BE2C (cell line): ENCODE results near the gene FUT3.
A peak's percentile ranks its signal among the peaks of the same experiment; 100 is the strongest.

Source experiments
- DNase-seq: peaks from one replicate; pipeline ENCODE4 v3.0.0-alpha.2; 2020
- H3K27me3 ChIP-seq: fragments of 250-450 bp; sonication (Bioruptor Pico); 2 replicates; pipeline ENCODE4 v1.5.1; 2020; ENCODE audit warnings: mild to moderate bottlenecking
- H3K36me3 ChIP-seq: fragments of 250-450 bp; sonication (Bioruptor Pico); 2 replicates; pipeline ENCODE4 v1.5.1; 2020; ENCODE audit warnings: mild to moderate bottlenecking
- H3K4me1 ChIP-seq: fragments of 250-450 bp; sonication (Bioruptor Pico); 2 replicates; pipeline ENCODE4 v1.5.1; 2020
- H3K4me3 ChIP-seq: 2 replicates; pipeline ENCODE4 v1.5.1; 2011; ENCODE audit warnings: low read depth, low read length
- H3K9me3 ChIP-seq: fragments of 250-450 bp; sonication (Bioruptor Pico); 2 replicates; pipeline ENCODE4 v1.5.1; 2020
- CTCF ChIP-seq: IDR thresholded peaks from 2 replicates; pipeline ENCODE4 v1.5.1; 2012; ENCODE audit warnings: mild to moderate bottlenecking, low read depth, low read length

Gene FUT3

GRCh38 chr19:5809469-5809868, 41.8 kb downstream of the FUT3 start:
- Histone ChIP-seq H3K4me1 (peaks cover 7% of the 10 kb centered on the region), H3K9me3 (no peaks in the 10 kb centered on the region), H3K36me3 (no peaks in the 10 kb centered on the region), H3K4me3 (no peak overlapping the region), H3K27me3 (peaks cover 7% of the 10 kb centered on the region)
- no peak for TF ChIP-seq CTCF
- no peak for DNase-seq

GRCh38 chr19:5809053-5809452, 42.2 kb downstream of the FUT3 start:
- Histone ChIP-seq H3K27me3 (peaks cover 7% of the 10 kb centered on the region), H3K4me3 (no peak overlapping the region), H3K36me3 (no peaks in the 10 kb centered on the region), H3K9me3 (no peaks in the 10 kb centered on the region), H3K4me1 (peaks cover 10% of the 10 kb centered on the region)
- DNase-seq = no peak
- no peak for TF ChIP-seq CTCF

- TF ChIP-seq CTCF = no peak
- no peaks in the 10 kb centered on the region for H3K36me3 ChIP-seq
- peak; percentile 42 for DNase-seq
- no peak overlapping the region for H3K4me3 ChIP-seq
- H3K4me1 ChIP-seq = peaks cover 15% of the 10 kb centered on the region
- H3K9me3 ChIP-seq = no peaks in the 10 kb centered on the region
- peaks cover 7% of the 10 kb centered on the region for H3K27me3 ChIP-seq
These were observed 43.0 kb downstream of the FUT3 start for GRCh38 chr19:5808120-5808816.

- no peak for TF ChIP-seq CTCF
- H3K4me1 ChIP-seq = peaks cover 22% of the 10 kb centered on the region
- H3K27me3 ChIP-seq = peaks cover 7% of the 10 kb centered on the region
- no peak overlapping the region for H3K4me3 ChIP-seq
- no peak for DNase-seq
- no peaks in the 10 kb centered on the region for H3K9me3 ChIP-seq
- no peaks in the 10 kb centered on the region for H3K36me3 ChIP-seq
These were observed 44.3 kb downstream of the FUT3 start for GRCh38 chr19:5806905-5807304.

- Histone ChIP-seq H3K4me3 (no peak overlapping the region), H3K9me3 (no peaks in the 10 kb centered on the region), H3K36me3 (no peaks in the 10 kb centered on the region), H3K27me3 (peaks cover 7% of the 10 kb centered on the region), H3K4me1 (peaks cover 24% of the 10 kb centered on the region)
- TF ChIP-seq CTCF = no peak
- no peak for DNase-seq
These were observed 45.1 kb downstream of the FUT3 start for GRCh38 chr19:5806133-5806489.

GRCh38 chr19:5805462-5806132, 45.7 kb downstream of the FUT3 start:
- peak; percentile 93 for DNase-seq
- H3K27me3 ChIP-seq = peaks cover 7% of the 10 kb centered on the region
- peaks cover 24% of the 10 kb centered on the region for H3K4me1 ChIP-seq
- peak overlapping the region; percentile 40 for H3K4me3 ChIP-seq
- peak; percentile 75 for TF ChIP-seq CTCF
- no peaks in the 10 kb centered on the region for H3K36me3 ChIP-seq
- no peaks in the 10 kb centered on the region for H3K9me3 ChIP-seq
